H1 (cell line): ENCODE measurements around the gene SPAG16. TPM values are rescaled to one million over a fixed set of nuclear protein-coding genes. Genes with fewer than 3 reads are reported as not detected.

Source experiments
- microRNA-seq, 2 experiments: library from miRNA; unstranded; fragments of <30 nt; microRNA quantifications; one replicate each; pipeline versions ENCODE4 to v1.2.0, GENCODE V29; 2016 to 2020; ENCODE audit warnings: borderline microRNAs expressed in 2 of 2, borderline number of aligned reads in 2 of 2, borderline replicate concordance in 1 of 2
- polyA plus RNA-seq, 7 experiments: library from polyadenylated mRNA; depleted of rRNA in 3 of 7; stranded (reverse) in 5 of 7; unstranded in 2 of 7; fragments of >200 nt in 5 of 7; fragments of 200-250 nt in 2 of 7; gene quantifications; 1 replicate in 5 of 7; 2 replicates in 1 of 7; 4 replicates in 1 of 7; pipeline versions ENCODE4 v1.2.1 to v1.2.3, GENCODE V29; 2011 to 2013; ENCODE audit warnings: missing spikeins in 2 of 7, mixed read lengths in 2 of 7
- small RNA-seq: library from polyadenylated mRNA; stranded (forward); fragments of <200 nt; extraction: miRNeasy Mini kit (QIAGEN cat#:217004); gene quantifications from one replicate; pipeline ENCODE3, GENCODE V24; 2013; ENCODE audit not compliant: insufficient read depth
- total RNA-seq: library from RNA; stranded (reverse); fragmentation: NEBNext Ultra II Directional; extraction: Animal tissue kit (Norgen Biotek cat#: 25700); gene quantifications from 2 replicates; pipeline ENCODE4 v1.2.1, GENCODE V29; 2021

The SPAG16 gene
- total and polyA plus RNA-seq, 2 of the 8 experiments (the other 6 are each of a cell fraction or from before 2014, with no cell fraction given), result 6.0 to 14.9 TPM

Small RNAs within 50 kb of the gene (microRNA-seq; reads per million reads assigned to microRNA genes)
- 0 reads per million in 2 experiments for gene MIR4438

Small RNAs within 50 kb of the gene (small RNA-seq; reads per million reads assigned to genes)
- not detected for gene MIR4438

Other genes with a start within 250 kb of the SPAG16 start
- gene IKZF2, start 132.9 kb upstream of the SPAG16 start, total RNA-seq, result 4.4 and 5.8 TPM in 2 replicates
- 1.0 and 1.7 TPM in 2 replicates for gene IKZF2, start 132.9 kb upstream of the SPAG16 start, polyA plus RNA-seq (2011; rRNA removed)